HG03064 (cell line): ENCODE measurements around the gene TBC1D24.
"Not testable (repeated sequence)": the region's sequence is repeated elsewhere in the genome, so short reads cannot be mapped to it uniquely, and the experiment has no call there.

Experiments used
- ATAC-seq: cut with Tn5 transposase; IDR thresholded peaks from one replicate; pipeline ENCODE4 v1.9.1; 2021; ENCODE audit warnings: low read depth; ENCODE audit not compliant: unreplicated experiment

The TBC1D24 gene

GRCh38 chr16:2474877-2475412, at the start of gene TBC1D24:
TBC1D24 (plus strand) TSS chr16:2475127; CDS start chr16:2496149, 21,022 bp downstream.
- ATAC-seq: no peak

GRCh38 chr16:2425825-2426430, 49.0 kb upstream of the TBC1D24 start:
- no peak for ATAC-seq

DNA sequence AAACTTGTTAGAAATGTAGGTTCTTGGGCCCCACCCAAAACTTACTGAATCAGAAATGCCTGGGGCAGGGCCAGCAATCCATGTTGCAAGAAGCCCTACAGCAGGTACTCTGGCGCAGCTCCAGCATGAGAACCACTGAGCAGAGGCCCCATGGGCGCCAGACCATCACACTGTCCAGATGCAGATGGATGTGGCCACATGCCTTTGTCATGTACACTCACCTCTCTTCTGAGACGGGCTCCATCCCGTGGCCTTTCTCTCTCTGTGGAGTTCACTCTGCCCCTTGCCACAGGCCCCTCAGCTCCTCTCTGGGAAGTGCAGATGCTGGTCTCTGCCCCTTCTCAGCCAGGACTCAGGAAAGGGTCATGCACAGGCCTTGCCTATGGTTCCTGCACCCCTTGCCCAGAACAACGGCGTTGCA, 48.0 kb upstream of the TBC1D24 start:
- ATAC-seq: no peak

DNA sequence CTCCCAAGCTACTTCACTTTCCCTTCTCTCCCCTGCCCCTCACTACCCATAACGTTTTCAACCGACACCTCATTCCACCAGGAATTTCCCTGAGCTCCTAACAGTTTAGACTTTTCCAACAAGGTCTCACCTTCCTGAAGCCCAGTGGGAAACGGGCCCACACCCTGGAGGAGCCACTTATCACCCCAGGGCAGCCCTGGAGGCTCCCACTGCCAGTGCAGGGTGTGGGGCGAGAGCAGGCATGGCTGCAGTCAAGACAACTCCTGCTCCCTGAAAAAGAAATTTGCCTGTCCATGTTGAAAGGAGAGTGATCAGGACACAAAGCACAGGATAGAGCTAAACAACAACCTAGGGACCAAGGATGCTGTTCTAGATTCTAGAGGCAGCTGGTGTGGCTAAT, 47.4 kb upstream of the TBC1D24 start:
- no peak for ATAC-seq

DNA sequence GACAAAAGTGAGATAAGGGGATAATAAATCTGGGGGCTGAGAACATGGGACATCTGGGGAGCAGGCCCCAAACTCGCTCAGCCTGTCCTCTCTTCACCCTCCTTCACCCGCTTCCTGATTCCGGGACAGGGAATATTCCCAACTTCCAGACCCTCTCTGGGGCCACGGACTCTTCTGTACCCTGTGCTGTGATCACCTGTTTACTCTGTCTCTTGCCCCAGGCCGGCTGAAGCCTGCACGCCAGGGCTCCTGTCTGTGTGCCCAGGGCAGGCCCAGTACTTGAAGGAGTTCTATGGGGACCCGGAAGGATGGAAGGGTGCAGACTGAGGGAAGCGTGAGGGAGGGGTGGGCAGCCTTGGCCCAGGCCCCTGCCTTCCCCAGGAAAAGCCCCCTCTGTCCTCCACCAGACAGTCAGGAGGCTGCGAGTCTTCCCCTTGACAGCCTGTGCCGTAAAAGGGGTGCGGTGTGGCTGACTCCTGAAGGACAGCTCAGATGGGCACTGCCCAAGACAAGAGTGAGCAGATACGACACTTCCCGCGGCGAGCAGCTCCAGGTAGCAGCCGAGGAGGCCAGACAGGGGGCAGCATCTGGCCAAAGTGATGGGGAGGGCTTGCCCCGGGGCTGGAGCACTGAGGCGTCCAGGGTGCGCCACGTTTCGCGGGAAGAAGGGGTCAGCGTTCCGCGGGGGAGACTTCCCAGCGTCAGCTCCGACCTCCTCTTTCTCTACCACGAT, 46.7 kb upstream of the TBC1D24 start:
- ATAC-seq: no peak

GRCh38 chr16:2428784-2429033, 46.2 kb upstream of the TBC1D24 start:
- ATAC-seq: no peak

DNA sequence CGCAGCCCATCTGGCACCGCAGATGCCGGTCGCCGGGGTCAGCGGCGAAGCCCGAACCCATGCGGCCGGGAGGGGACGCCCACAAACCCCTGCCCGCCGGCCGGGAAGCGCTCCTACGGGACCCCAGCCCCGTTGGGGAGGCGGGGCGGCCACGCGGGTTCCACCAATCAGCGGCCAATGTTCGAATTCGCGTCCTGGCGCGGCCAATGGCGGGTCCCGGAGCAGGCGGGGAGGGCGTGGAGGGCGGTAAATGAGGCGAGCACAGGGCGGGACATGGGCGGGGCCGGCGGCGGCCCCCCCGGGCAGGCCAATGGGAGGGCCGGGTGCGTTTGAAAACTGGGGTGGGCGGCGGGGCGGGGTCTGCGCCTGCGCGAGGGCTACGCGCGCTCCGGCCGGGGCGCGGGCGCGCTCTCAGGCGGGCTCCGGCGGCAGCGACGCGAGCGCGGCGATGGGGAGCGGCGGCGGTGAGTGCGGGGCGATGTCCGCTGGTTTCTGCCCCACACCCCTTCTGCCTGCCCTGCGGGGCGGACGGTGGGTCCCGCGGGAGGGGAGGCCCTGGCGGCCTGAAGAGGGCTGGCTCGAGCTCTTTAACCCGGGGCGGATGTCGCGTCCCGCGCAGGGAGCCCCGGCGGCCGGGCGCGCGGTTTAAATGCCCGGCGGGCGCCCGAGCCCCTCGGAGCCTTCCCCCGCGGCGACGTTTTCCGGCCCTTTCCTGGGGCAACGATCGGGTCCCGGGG, 45.7 kb upstream of the TBC1D24 start, which contains the start of gene CCNF:
TSS of gene CCNF (plus strand) at position 414 of the 737 bp plus-strand sequence. CDS start at position 449, 35 bp downstream.
- ATAC-seq: peak; percentile 63

- no peak for ATAC-seq
Measured at GRCh38 chr16:2429771-2430663, 44.9 kb upstream of the TBC1D24 start.

DNA sequence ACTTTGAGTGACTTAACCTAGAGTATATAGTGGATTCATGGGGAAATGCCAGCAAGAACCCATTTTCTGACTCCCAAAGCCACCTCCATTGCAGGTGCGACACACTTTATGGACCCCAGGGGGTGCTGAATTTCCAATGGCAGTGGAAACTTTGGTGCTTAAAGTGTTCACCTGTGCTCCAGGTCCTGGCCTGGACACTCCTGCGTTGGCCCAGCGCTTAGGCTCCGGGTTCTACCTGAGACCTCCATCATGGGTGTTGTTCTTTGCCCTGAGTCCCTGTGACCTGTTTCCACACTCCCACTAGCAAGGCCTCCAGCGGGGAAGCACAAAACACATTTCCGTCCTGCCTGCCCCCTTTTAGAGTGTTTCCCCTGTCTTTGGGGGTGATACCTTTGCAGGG, 42.6 kb upstream of the TBC1D24 start:
- no peak for ATAC-seq

GRCh38 chr16:2432801-2433505, 42.0 kb upstream of the TBC1D24 start:
- ATAC-seq: no peak

- ATAC-seq: not testable (repeated sequence)
Measured at GRCh38 chr16:2435236-2435635, 39.7 kb upstream of the TBC1D24 start.

GRCh38 chr16:2436110-2436509, 38.8 kb upstream of the TBC1D24 start:
- no peak for ATAC-seq

GRCh38 chr16:2437032-2437790, 37.7 kb upstream of the TBC1D24 start:
- ATAC-seq: no peak

DNA sequence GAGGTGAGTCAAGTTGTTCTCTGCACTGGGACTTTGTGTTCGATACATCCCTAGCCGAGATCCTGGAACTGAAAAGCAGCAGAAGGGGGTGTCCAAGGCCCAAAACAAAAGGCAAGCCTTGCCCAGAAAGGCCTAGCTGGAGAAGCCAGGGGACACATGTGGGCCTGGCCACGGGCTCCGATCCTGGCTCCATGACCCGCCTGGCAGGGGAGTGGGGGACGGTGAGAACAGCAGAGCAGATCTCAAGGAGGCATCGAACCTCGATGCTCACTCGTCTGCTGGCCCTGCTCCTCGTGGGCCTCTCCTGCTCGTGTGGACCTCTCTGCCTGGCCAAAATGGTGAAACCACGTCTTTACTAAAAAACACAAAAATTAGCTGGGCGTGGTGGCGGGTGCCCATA, 36.8 kb upstream of the TBC1D24 start:
- ATAC-seq: no peak

DNA sequence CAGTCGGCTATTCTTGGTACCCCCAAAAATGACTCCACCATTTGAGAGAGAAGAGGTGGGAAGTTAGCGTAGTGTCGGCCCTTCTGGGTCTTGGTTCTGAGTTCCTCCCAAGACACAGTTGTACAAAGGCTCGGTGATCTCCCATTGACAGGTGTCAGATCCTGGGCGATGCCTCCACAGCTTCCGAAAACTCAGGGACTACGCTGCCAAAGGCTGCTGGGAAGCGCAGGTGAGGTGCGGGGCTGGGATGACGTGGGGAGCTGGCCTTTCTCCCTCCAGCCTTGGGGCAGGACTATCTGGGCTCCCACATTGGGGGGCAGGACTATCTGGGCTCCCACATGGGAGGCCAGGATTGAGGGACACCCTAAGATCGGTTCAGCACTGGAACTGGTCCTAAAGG, 35.3 kb upstream of the TBC1D24 start:
- no peak for ATAC-seq

- not testable (repeated sequence) for ATAC-seq
Measured at GRCh38 chr16:2441143-2441804, 33.7 kb upstream of the TBC1D24 start.

- no peak for ATAC-seq
Measured at GRCh38 chr16:2443555-2443954, 31.4 kb upstream of the TBC1D24 start.

GRCh38 chr16:2447920-2448583, 26.9 kb upstream of the TBC1D24 start:
- ATAC-seq: no peak
